D721Med (cell line): Measurements from ENCODE around the gene FAM237B.
"Not testable (repeated sequence)": the region's sequence is repeated elsewhere in the genome, so short reads cannot be mapped to it uniquely, and the experiment has no call there.

Experiments
- DNase-seq: peaks from one replicate; pipeline ENCODE4 v3.0.0; 2011; ENCODE audit warnings: low spot score; ENCODE audit not compliant: insufficient read length
- FAIRE-seq: peaks from 2 replicates; lab custom pipeline; 2011; peaks lifted over from hg19 to GRCh38; lab: Jason Lieb, UNC
- CTCF ChIP-seq: IDR thresholded peaks from 2 replicates; pipeline ENCODE4 v1.5.1; 2012; ENCODE audit warnings: mild to moderate bottlenecking, control low read depth; ENCODE audit not compliant: insufficient read depth; ENCODE audit errors: missing control alignments

FAM237B gene

GRCh38 chr7:90345016-90345415 is 23.9 kb upstream of the FAM237B start:
- FAIRE-seq (peak; percentile 80), DNase-seq (no peak)
- TF ChIP-seq CTCF: no peak

- FAIRE-seq (no peak), DNase-seq (no peak)
- TF ChIP-seq CTCF: no peak
These were observed 16.0 kb upstream of the FAM237B start for GRCh38 chr7:90337106-90337505.

- DNase-seq, FAIRE-seq: not testable (repeated sequence)
These were observed 13.8 kb upstream of the FAM237B start for GRCh38 chr7:90334926-90335325.

GRCh38 chr7:90334193-90334843 is 13.2 kb upstream of the FAM237B start:
- FAIRE-seq: no peak
- DNase-seq: no peak
- TF ChIP-seq CTCF: no peak

GRCh38 chr7:90326500-90326899 is 5.4 kb upstream of the FAM237B start:
- FAIRE-seq: peak; percentile 93
- TF ChIP-seq CTCF: no peak
- DNase-seq: peak; percentile 36

GRCh38 chr7:90322837-90323236 is 1.7 kb upstream of the FAM237B start:
- TF ChIP-seq CTCF: no peak
- FAIRE-seq: no peak
- no peak for DNase-seq

GRCh38 chr7:90320418-90320800 is 695 bp downstream of the FAM237B start:
- no peak for FAIRE-seq
- TF ChIP-seq CTCF: no peak
- DNase-seq: no peak
